Colonic mucosa (tissue), 4 donors: ENCODE measurements around the gene COL19A1. TPM values are rescaled to one million over a fixed set of nuclear protein-coding genes. Genes with fewer than 3 reads are reported as not detected.

ENCODE experiments used
- DNase-seq: peaks from one replicate; pipeline ENCODE4 v3.0.0-alpha.2; 2020
- H3K27ac ChIP-seq: fragments of 200-600 bp; one replicate; pipeline ENCODE4 v1.8.0; 2021
- H3K27me3 ChIP-seq: fragments of 200-600 bp; one replicate; pipeline ENCODE4 v1.8.0; 2021
- H3K36me3 ChIP-seq: fragments of 200-600 bp; one replicate; pipeline ENCODE4 v1.8.0; 2021
- H3K4me1 ChIP-seq: fragments of 200-600 bp; one replicate; pipeline ENCODE4 v1.8.0; 2021; ENCODE audit warnings: mild to moderate bottlenecking
- H3K4me3 ChIP-seq: fragments of 200-600 bp; one replicate; pipeline ENCODE4 v1.8.0; 2021
- H3K9ac ChIP-seq, 2 donors: one replicate each; pipeline ENCODE4 v1.7.0; 2013; ENCODE audit warnings: control low read depth in 2 of 2, low read depth in 2 of 2, low read length in 2 of 2
- H3K9me3 ChIP-seq: fragments of 200-600 bp; one replicate; pipeline ENCODE4 v1.8.0; 2021
- intact Hi-C: fragments of 100-400 bp; cut with DNase I; formaldehyde crosslinking; loops from one replicate; pipeline ENCODE4 v1.14.1; 2022
- total RNA-seq, 2 donors: library from RNA; stranded (reverse); fragmentation: NEBNext Ultra II Directional in 1 of 2; extraction: Animal tissue kit (Norgen Biotek cat#: 25700) in 1 of 2; gene quantifications; one replicate each; pipeline ENCODE4 v1.2.1, GENCODE V29; 2021
- TF ChIP-seq, protein P1 (sequence below): fragments of 200-600 bp; IDR thresholded peaks from one replicate; pipeline ENCODE4 v1.8.0; 2022; ENCODE audit warnings: antibody characterized with exemption, mild to moderate bottlenecking
- donor health status: healthy.
- donor health status: DM: no; HTN: no; CAD: no.
- donor health status: DM: no; HTN: no; CAD: no.

COL19A1 gene
- total RNA-seq, 2 donors from 2014 or later = 0.22 to 0.56 TPM

DNA sequence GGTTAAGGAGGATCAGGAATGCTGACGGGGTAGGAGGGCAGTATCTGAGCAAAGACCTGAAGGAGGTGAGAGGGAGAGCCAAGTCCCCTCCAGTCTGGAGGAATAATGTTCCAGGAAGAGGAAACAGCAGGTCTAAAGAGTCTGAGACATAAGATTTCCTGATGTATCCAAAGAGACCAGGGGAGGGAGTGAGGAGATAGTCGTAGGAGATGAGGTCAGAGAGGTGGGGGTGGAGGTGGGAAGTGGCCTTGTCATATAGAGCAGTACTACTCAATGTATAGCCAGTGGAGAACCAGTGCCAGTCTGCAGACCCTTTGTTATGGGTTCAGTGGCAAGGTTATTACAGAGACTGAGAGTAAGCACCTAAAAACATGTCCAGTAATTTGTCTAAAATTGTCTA lies 305.9 kb downstream of the COL19A1 start:
- Histone ChIP-seq H3K36me3 (no peaks in the 10 kb centered on the region), H3K27me3 (no peaks in the 10 kb centered on the region), H3K4me3 (no peak overlapping the region), H3K4me1 (no peaks in the 10 kb centered on the region), H3K9me3 (no peaks in the 10 kb centered on the region), H3K9ac (no peak overlapping the region), H3K27ac (no peak overlapping the region)
- DNase-seq = no peak
- TF ChIP-seq, protein P1, sequence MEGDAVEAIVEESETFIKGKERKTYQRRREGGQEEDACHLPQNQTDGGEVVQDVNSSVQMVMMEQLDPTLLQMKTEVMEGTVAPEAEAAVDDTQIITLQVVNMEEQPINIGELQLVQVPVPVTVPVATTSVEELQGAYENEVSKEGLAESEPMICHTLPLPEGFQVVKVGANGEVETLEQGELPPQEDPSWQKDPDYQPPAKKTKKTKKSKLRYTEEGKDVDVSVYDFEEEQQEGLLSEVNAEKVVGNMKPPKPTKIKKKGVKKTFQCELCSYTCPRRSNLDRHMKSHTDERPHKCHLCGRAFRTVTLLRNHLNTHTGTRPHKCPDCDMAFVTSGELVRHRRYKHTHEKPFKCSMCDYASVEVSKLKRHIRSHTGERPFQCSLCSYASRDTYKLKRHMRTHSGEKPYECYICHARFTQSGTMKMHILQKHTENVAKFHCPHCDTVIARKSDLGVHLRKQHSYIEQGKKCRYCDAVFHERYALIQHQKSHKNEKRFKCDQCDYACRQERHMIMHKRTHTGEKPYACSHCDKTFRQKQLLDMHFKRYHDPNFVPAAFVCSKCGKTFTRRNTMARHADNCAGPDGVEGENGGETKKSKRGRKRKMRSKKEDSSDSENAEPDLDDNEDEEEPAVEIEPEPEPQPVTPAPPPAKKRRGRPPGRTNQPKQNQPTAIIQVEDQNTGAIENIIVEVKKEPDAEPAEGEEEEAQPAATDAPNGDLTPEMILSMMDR = no peak
- intact Hi-C loops = no loop called here

DNA sequence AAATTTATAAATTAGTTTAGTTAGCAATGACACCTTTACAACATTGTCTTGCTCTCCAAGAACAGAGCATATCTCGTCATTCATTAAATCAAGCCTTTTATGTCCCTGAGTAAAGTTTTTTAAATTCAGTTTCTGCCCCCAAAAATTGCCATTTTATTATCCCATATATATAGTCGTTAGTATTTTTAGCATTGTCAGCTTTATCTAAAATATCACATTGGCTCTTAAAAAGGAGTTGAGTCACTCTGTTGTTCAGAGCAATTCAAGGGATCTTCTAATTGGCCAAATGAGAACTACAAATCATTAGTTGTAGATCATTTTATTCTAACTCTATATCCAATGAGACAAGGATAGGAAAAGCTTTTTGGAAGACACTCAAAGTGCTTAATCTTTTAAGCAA lies 309.4 kb downstream of the COL19A1 start:
- no peak for DNase-seq
- Histone ChIP-seq H3K9me3 (no peaks in the 10 kb centered on the region), H3K27me3 (no peaks in the 10 kb centered on the region), H3K27ac (no peak overlapping the region), H3K4me3 (no peak overlapping the region), H3K4me1 (no peaks in the 10 kb centered on the region), H3K9ac (no peak overlapping the region), H3K36me3 (no peaks in the 10 kb centered on the region)
- intact Hi-C loops = no loop called here
- TF ChIP-seq, protein P1 = no peak

DNA sequence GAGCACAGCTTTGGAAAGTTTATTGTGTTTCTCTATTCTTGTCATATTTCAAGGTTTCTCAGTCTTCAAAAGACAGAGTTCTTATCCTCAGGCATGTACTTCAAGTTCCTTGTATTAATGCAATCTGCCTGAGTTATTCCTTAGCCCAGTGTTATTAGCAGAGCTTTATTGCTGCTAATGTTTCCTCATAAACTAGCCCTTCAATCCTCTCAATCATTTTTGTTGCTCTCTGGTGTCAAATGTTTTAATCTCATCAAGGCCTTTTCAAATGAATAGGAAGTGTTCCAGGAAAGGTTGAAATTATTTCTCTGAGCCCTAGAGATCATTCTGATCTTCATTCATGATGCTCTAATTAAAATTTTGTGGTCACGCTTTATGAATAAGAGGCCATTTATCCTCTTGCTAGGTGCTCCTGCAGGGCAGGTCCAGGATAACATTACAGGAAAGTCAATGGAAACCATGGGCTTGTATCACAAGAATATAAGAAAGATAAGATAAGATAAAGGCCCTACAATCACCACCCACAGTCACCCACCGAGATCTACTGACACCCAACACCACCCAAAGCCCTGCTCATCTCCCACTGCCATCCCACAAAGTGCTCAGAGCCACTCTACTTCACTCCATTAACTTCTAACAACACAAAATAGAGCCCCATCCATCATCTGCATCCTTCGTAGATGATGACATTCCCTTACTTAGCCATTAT lies 310.6 kb downstream of the COL19A1 start:
- H3K36me3 ChIP-seq = no peaks in the 10 kb centered on the region
- no peak overlapping the region for H3K9ac ChIP-seq
- no peaks in the 10 kb centered on the region for H3K9me3 ChIP-seq
- no peak overlapping the region for H3K4me3 ChIP-seq
- TF ChIP-seq, protein P1 = no peak
- intact Hi-C loops = no loop called here
- H3K27me3 ChIP-seq = no peaks in the 10 kb centered on the region
- DNase-seq = no peak
- no peak overlapping the region for H3K27ac ChIP-seq
- no peaks in the 10 kb centered on the region for H3K4me1 ChIP-seq

DNA sequence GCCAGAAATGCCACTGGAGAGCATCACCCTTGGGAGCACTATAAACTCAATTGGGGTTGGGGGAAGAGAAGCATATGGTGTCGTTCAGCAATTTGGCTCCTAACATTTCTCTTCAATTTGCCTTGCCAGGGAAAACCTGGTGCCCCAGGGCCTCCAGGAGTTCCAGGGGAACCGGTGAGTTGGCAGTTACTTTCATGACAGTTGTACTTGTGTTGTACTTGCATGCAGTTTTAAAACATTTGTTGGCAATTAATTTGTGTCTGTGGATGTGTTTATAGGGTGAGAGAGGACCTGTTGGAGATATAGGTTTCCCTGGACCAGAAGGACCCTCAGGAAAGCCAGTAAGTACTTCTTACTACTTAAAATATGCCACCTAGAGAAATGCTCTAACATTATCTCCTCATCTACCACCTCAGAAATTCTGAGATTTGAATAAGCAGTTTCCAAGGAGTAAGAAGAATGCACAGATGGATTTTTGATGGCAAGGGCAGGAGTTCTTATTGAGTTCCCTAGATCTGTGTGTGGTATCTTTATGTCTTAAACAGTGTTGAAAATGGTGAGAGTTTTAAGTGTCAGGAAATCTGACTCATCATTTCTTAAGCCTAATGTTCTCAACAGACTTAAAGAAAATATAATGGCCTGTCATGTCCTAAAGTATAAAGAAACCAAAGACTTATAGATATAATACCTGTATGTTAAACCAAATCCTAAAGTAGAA lies 314.0 kb downstream of the COL19A1 start:
- H3K27ac ChIP-seq = no peak overlapping the region
- no peaks in the 10 kb centered on the region for H3K36me3 ChIP-seq
- H3K4me1 ChIP-seq = no peaks in the 10 kb centered on the region
- H3K9ac ChIP-seq = no peak overlapping the region
- TF ChIP-seq, protein P1 = no peak
- H3K27me3 ChIP-seq = no peaks in the 10 kb centered on the region
- no peaks in the 10 kb centered on the region for H3K9me3 ChIP-seq
- intact Hi-C loops = no loop called here
- no peak for DNase-seq
- no peak overlapping the region for H3K4me3 ChIP-seq

DNA sequence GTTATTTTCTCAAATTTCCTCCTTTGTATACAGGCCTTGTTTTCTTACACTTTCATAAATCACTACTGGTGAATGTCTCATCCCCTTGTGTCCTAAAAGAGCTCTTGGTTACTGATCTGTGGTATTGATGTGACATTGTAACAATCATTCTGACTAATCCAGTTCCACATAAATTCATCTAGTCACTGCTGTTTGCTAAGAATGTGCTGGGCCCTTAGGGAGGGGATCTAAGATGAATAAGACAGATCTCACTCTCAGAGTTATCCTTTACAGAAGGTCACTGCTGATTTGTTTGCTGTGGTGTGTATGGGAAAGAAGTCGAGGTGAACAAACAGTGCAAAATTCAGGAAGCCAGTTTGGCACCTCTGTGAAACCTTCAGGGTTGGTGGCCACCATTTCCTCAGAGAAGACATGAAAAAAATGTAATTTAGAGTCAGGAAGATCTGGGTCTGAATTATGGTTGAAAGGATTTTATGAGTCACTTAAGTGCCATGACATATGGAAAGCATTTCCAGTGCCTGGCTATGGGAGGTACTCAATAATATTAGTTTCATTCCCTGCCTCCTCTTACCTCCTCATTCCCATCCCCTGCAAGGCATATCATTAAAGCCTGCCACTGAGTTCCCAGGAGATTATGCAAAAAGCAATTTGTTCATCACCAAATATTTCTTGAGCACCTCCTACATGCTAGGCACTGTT lies 314.7 kb downstream of the COL19A1 start:
- Histone ChIP-seq H3K9ac (no peak overlapping the region), H3K27ac (no peak overlapping the region), H3K4me1 (no peaks in the 10 kb centered on the region), H3K36me3 (no peaks in the 10 kb centered on the region), H3K27me3 (no peaks in the 10 kb centered on the region), H3K9me3 (no peaks in the 10 kb centered on the region), H3K4me3 (no peak overlapping the region)
- intact Hi-C loops = no loop called here
- TF ChIP-seq, protein P1 = no peak
- DNase-seq = no peak
